Subcutaneous adipose tissue (tissue), 4 donors: ENCODE data around the gene LONRF2. TPM values are rescaled to one million over a fixed set of nuclear protein-coding genes. Genes with fewer than 3 reads are reported as not detected.

ENCODE experiments used
- total RNA-seq, 4 donors: library from RNA; depleted of rRNA; stranded (reverse); fragments of >200 nt; gene quantifications; one replicate each; pipeline ENCODE4 v1.1.0, GENCODE V29; 2016
- TF ChIP-seq, protein P1 (sequence below): fragments of 450-650 bp; IDR thresholded peaks from one replicate; pipeline ENCODE4 v1.5.1; 2016; ENCODE audit warnings: low read depth, mild to moderate bottlenecking, control low read depth, antibody characterized with exemption, moderate library complexity

Gene LONRF2
- total RNA-seq, 4 donors from 2014 or later = 1.3 to 9.3 (median 3.5) TPM

DNA sequence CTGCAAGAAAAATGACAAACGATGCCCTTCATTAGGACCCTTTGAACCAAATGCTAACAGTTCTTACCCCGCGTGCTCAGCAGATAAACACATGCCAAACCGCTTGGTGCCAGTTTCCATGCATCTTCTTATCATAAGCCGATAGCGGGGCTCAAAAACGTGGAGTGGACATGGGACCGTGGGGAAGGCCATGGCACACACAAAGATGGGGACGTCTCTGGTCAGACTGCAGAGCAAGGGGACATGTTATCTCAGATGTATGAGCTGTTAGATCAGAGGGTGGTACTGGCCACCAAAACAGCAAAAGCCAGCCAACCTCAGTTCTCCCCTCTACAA, 28.2 kb downstream of the LONRF2 start:
- TF ChIP-seq, protein P1, sequence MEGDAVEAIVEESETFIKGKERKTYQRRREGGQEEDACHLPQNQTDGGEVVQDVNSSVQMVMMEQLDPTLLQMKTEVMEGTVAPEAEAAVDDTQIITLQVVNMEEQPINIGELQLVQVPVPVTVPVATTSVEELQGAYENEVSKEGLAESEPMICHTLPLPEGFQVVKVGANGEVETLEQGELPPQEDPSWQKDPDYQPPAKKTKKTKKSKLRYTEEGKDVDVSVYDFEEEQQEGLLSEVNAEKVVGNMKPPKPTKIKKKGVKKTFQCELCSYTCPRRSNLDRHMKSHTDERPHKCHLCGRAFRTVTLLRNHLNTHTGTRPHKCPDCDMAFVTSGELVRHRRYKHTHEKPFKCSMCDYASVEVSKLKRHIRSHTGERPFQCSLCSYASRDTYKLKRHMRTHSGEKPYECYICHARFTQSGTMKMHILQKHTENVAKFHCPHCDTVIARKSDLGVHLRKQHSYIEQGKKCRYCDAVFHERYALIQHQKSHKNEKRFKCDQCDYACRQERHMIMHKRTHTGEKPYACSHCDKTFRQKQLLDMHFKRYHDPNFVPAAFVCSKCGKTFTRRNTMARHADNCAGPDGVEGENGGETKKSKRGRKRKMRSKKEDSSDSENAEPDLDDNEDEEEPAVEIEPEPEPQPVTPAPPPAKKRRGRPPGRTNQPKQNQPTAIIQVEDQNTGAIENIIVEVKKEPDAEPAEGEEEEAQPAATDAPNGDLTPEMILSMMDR = no peak

GRCh38 chr2:100293341-100294161, 28.8 kb downstream of the LONRF2 start:
- TF ChIP-seq, protein P1 = no peak

GRCh38 chr2:100292022-100292580, 30.2 kb downstream of the LONRF2 start:
- TF ChIP-seq, protein P1 = no peak

DNA sequence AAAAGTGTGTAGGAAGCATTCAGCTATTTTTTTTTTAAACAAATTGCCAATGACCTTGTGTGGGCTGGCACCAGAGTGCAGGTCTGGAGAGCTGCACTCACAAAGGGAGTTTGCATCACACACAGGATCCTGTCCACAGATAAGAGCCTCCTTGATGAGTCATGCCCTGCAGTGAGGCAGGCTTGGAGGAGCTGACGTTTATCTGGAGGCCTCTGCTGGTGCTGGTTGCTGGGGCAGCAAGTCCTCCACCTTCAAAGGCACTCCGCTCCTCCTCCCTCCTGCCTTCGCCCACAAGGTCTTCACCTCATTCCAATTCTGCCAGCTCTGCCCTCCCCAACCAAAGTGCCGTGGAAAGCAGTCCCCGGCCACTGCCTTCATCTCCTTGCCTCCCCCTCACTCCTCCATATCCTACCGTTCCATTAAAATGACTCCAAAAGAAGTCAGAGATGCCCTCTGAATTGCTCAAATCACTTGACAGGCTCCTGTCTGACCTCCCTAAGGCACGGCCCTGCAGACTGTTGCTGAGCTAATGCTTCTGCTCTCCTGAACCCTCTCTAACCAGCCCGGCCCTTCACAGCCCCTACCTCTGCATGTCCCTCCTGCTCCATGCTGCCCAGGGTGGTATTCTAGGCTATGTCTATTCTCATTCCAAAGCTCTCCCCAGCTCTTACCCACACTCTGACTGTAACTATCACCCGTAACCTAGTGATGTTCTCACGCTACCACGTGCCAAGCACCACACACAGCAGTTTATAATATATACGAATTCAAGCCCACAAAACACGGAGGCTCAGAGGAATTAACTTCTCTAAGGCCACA, 30.9 kb downstream of the LONRF2 start:
- TF ChIP-seq, protein P1 = no peak

GRCh38 chr2:100290718-100291151, 31.6 kb downstream of the LONRF2 start:
- TF ChIP-seq, protein P1 = no peak

- TF ChIP-seq, protein P1 = no peak
These were observed 33.3 kb downstream of the LONRF2 start for GRCh38 chr2:100289020-100289419.

DNA sequence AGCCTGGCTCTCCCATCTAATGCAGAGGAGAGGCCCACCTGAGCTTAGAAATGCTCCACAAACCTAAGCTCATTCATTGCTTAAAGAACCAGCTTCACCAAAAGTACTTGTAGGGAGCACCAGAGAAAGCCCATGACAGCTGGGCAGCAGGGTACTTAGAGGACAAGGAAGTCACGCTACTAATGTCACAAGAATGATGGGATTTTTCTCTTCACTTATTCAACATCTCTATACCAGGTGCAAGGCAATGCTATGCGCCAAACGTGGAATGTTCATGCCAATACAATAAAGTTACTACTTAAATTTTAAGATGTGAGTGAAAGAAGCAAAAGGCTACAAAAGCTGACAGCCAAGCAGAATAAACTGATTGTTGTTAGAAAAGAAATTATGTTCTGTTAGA, 36.0 kb downstream of the LONRF2 start:
- TF ChIP-seq, protein P1 = no peak
